HepG2 (cell line): ENCODE measurements around the gene AGPAT2. TPM values are rescaled to one million over a fixed set of nuclear protein-coding genes. Genes with fewer than 3 reads are reported as not detected.

Source experiments
- ATF7-NPFF ChIP-seq: sonication (generic); formaldehyde crosslinking; IDR thresholded peaks from 2 replicates; pipeline ENCODE4 v1.8.1; 2023; ENCODE audit warnings: mild to moderate bottlenecking, low read depth, missing genetic modification reagents, moderate library complexity
- CENPX ChIP-seq: sonication (generic); formaldehyde crosslinking; IDR thresholded peaks from 2 replicates; pipeline ENCODE4 v1.9.0; 2021; ENCODE audit warnings: mild to moderate bottlenecking, missing genetic modification reagents, moderate library complexity
- ELF1 ChIP-seq: sonication (generic); formaldehyde crosslinking; IDR thresholded peaks from 2 replicates; pipeline ENCODE4 v1.4.0; 2020; ENCODE audit warnings: missing genetic modification reagents
- EZH2 ChIP-seq: conservative IDR thresholded peaks from 2 replicates; pipeline ENCODE4 v1.6.1; 2012; ENCODE audit warnings: mild to moderate bottlenecking, low read depth, low read length, moderate library complexity
- GLI4 ChIP-seq: sonication (generic); formaldehyde crosslinking; IDR thresholded peaks from 2 replicates; pipeline ENCODE4 v1.5.1; 2020; ENCODE audit warnings: missing genetic modification reagents, mild to moderate bottlenecking, moderate library complexity, borderline replicate concordance
- GTF3A ChIP-seq: sonication (generic); formaldehyde crosslinking; conservative IDR thresholded peaks from 2 replicates; pipeline ENCODE4 v1.4.0; 2020; ENCODE audit warnings: mild to moderate bottlenecking, missing genetic modification reagents
- HMG20A ChIP-seq: IDR thresholded peaks from 2 replicates; pipeline ENCODE4 v1.6.1; 2016; ENCODE audit warnings: borderline replicate concordance
- HNRNPL ChIP-seq: fragments of 200-400 bp; formaldehyde crosslinking; IDR thresholded peaks from 2 replicates; pipeline ENCODE4 v1.6.1; 2017; ENCODE audit warnings: mild to moderate bottlenecking, low read depth, low read length
- IRX3 ChIP-seq: sonication (generic); formaldehyde crosslinking; IDR thresholded peaks from 2 replicates; pipeline ENCODE4 v1.8.1; 2023; ENCODE audit warnings: mild to moderate bottlenecking, low read depth, missing genetic modification reagents, borderline replicate concordance
- MEF2D ChIP-seq: sonication (generic); formaldehyde crosslinking; IDR thresholded peaks from 2 replicates; pipeline ENCODE4 v1.5.1; 2020; ENCODE audit warnings: mild to moderate bottlenecking, missing genetic modification reagents
- MLLT10 ChIP-seq: sonication (generic); formaldehyde crosslinking; IDR thresholded peaks from 2 replicates; pipeline ENCODE4 v1.4.0; 2020; ENCODE audit warnings: missing genetic modification reagents
- MTF1 ChIP-seq: sonication (generic); formaldehyde crosslinking; IDR thresholded peaks from 2 replicates; pipeline ENCODE4 v1.5.0; 2020; ENCODE audit warnings: missing genetic modification reagents
- NCOA2 ChIP-seq: sonication (generic); formaldehyde crosslinking; IDR thresholded peaks from 2 replicates; pipeline ENCODE4 v1.8.0; 2022; ENCODE audit warnings: inconsistent platforms
- RFX3 ChIP-seq: IDR thresholded peaks from 2 replicates; pipeline ENCODE4 v1.6.1; 2016; ENCODE audit warnings: missing biosample characterization, missing genetic modification reagents
- RXRA ChIP-seq: sonication (generic); formaldehyde crosslinking; IDR thresholded peaks from 2 replicates; pipeline ENCODE4 v1.5.1; 2020; ENCODE audit warnings: missing genetic modification reagents
- TBX3 ChIP-seq: fragments of 450-650 bp; IDR thresholded peaks from 2 replicates; pipeline ENCODE4 v1.6.1; 2017; ENCODE audit warnings: antibody characterized with exemption, mild to moderate bottlenecking, inconsistent platforms, borderline replicate concordance
- THAP7 ChIP-seq: sonication (generic); formaldehyde crosslinking; IDR thresholded peaks from 2 replicates; pipeline ENCODE4 v1.8.1; 2023; ENCODE audit warnings: mild to moderate bottlenecking, missing genetic modification reagents
- ZBTB7A ChIP-seq: sonication (generic); formaldehyde crosslinking; IDR thresholded peaks from 2 replicates; pipeline ENCODE4 v1.8.0; 2022; ENCODE audit warnings: mild to moderate bottlenecking, missing genetic modification reagents
- ZFYVE20 ChIP-seq: sonication (generic); formaldehyde crosslinking; IDR thresholded peaks from 2 replicates; pipeline ENCODE4 v1.8.0; 2023; ENCODE audit warnings: low read depth, mild to moderate bottlenecking, moderate library complexity, missing genetic modification reagents, borderline replicate concordance
- ZNF234 ChIP-seq: sonication (generic); formaldehyde crosslinking; conservative IDR thresholded peaks from 2 replicates; pipeline ENCODE4 v1.5.1; 2020; ENCODE audit warnings: mild to moderate bottlenecking, missing genetic modification reagents
- ZNF24 ChIP-seq: fragments of 450-650 bp; IDR thresholded peaks from 2 replicates; pipeline ENCODE4 v1.6.1; 2017; ENCODE audit warnings: antibody characterized with exemption, mild to moderate bottlenecking
- ZNF512B ChIP-seq: sonication (generic); formaldehyde crosslinking; IDR thresholded peaks from 2 replicates; pipeline ENCODE4 v1.5.1; 2020; ENCODE audit warnings: missing genetic modification reagents, mild to moderate bottlenecking, borderline replicate concordance
- ZNF607 ChIP-seq: sonication (generic); formaldehyde crosslinking; IDR thresholded peaks from 2 replicates; pipeline ENCODE4 v1.5.1; 2020; ENCODE audit warnings: missing genetic modification reagents, mild to moderate bottlenecking, borderline replicate concordance
- ZNF761 ChIP-seq: sonication (generic); formaldehyde crosslinking; conservative IDR thresholded peaks from 2 replicates; pipeline ENCODE4 v1.4.0; 2020; ENCODE audit warnings: mild to moderate bottlenecking, missing genetic modification reagents
- ZNF781 ChIP-seq: sonication (generic); formaldehyde crosslinking; IDR thresholded peaks from 2 replicates; pipeline ENCODE4 v1.5.1; 2020; ENCODE audit warnings: borderline replicate concordance, mild to moderate bottlenecking, missing genetic modification reagents; ENCODE audit errors: not compliant biosample characterization
- ZSCAN31 ChIP-seq: sonication (generic); formaldehyde crosslinking; IDR thresholded peaks from 2 replicates; pipeline ENCODE4 v1.5.0; 2020; ENCODE audit warnings: low read depth, mild to moderate bottlenecking, missing genetic modification reagents
- polyA plus RNA-seq, 8 experiments: library from polyadenylated mRNA; depleted of rRNA in 3 of 8; stranded (reverse) in 7 of 8; unstranded in 1 of 8; fragments of >200 nt; fragmentation: Illumina TruSeq in 4 of 8; extraction: Trizol in 4 of 8; gene quantifications; 2 replicates each; pipeline versions ENCODE4 v1.2.1 to v1.2.3, GENCODE V29; 2011 to 2016; ENCODE audit warnings: low read depth in 4 of 8, missing spikeins in 1 of 8, mixed read lengths in 1 of 8; ENCODE audit not compliant: insufficient read depth in 1 of 8
- total RNA-seq, 5 experiments: library from RNA; depleted of rRNA; stranded (reverse); fragments of >200 nt; fragmentation: Illumina TruSeq; extraction: Trizol; gene quantifications; 2 replicates each; pipeline ENCODE4 v1.2.3, GENCODE V29; 2016; ENCODE audit warnings: low read depth in 1 of 5

AGPAT2 gene
- total and polyA plus RNA-seq, 2 of the 13 experiments (the other 11 are each of a cell fraction or from before 2014, with no cell fraction given) = 3.9 to 25.8 TPM

- TF ChIP-seq HMG20A (CRISPR knock-in tag) (peak; percentile 49; the same call in 1 of the 2 replicates), ZNF781 (CRISPR knock-in tag) (no peak), IRX3 (no peak), ZBTB7A (CRISPR knock-in tag) (peak; percentile 93), ZSCAN31 (peak; percentile 36; the same call in 1 of the 2 replicates), RFX3 (CRISPR knock-in tag) (no peak), ZNF512B (CRISPR knock-in tag) (peak; percentile 93; the same call in 1 of the 2 replicates), ZNF24 (no peak), CENPX (CRISPR knock-in tag) (no peak), GLI4 (CRISPR knock-in tag) (no peak), EZH2 (no peak), ZNF761 (CRISPR knock-in tag) (0 out of 2 replicates have a peak, but pooled peaks have one; percentile 66), GTF3A (no peak), NCOA2 (no peak), ELF1 (CRISPR knock-in tag) (no peak), MLLT10 (CRISPR knock-in tag) (no peak), ZNF234 (CRISPR knock-in tag) (no peak), ZNF607 (CRISPR knock-in tag) (peak; percentile 48; the same call in 1 of the 2 replicates), MTF1 (no peak), ATF7-NPFF (CRISPR knock-in tag) (no peak), MEF2D (CRISPR knock-in tag) (peak; percentile 93), HNRNPL (peak; percentile 59; the same call in 1 of the 2 replicates), RXRA (peak; percentile 98), THAP7 (CRISPR knock-in tag) (no peak), ZFYVE20 (no peak), TBX3 (no peak)
These were observed 6.4 kb upstream of the AGPAT2 start (continued) for GRCh38 chr9:136693490-136694162.
